Stimulated activated CD8-positive, alpha-beta memory T cell treated with anti-CD3 and anti-CD28 coated beads, Interleukin-4, amount 100 ng/mL, for 48 hours (primary cell): ENCODE data around the gene GABRG1.

Experiments used
- DNase-seq: peaks from one replicate; pipeline ENCODE4 v3.0.0-alpha.2; 2020

The GABRG1 gene

GRCh38 chr4:46123913-46124755 lies at the start of gene GABRG1:
GABRG1 (minus strand) TSS chr4:46124054; CDS start chr4:46123913, 141 bp downstream.
- no peak for DNase-seq

GRCh38 chr4:46146993-46147392 lies 23.1 kb upstream of the GABRG1 start:
- DNase-seq: no peak

GRCh38 chr4:46131498-46132057 lies 7.7 kb upstream of the GABRG1 start:
- no peak for DNase-seq

- no peak for DNase-seq
Observed at GRCh38 chr4:46124773-46125413, 1.0 kb upstream of the GABRG1 start.

GRCh38 chr4:46081674-46082073 lies 42.2 kb downstream of the GABRG1 start:
- DNase-seq: no peak

- DNase-seq: no peak
Observed at GRCh38 chr4:46081248-46081647, 42.6 kb downstream of the GABRG1 start.

- no peak for DNase-seq
Observed at GRCh38 chr4:46073778-46074177, 50.1 kb downstream of the GABRG1 start.

- no peak for DNase-seq
Observed at GRCh38 chr4:46051392-46051791, 72.5 kb downstream of the GABRG1 start.

GRCh38 chr4:46032056-46032455 lies 91.8 kb downstream of the GABRG1 start:
- DNase-seq: no peak

- no peak for DNase-seq
Observed at GRCh38 chr4:46016306-46016705, 107.5 kb downstream of the GABRG1 start.

GRCh38 chr4:45992728-45993127 lies 131.1 kb downstream of the GABRG1 start:
- DNase-seq: no peak

- no peak for DNase-seq
Observed at GRCh38 chr4:45989775-45990174, 134.1 kb downstream of the GABRG1 start.

GRCh38 chr4:45987858-45988257 lies 136.0 kb downstream of the GABRG1 start:
- DNase-seq: no peak
